ENCODE data around the gene TAS2R31.

DNA sequence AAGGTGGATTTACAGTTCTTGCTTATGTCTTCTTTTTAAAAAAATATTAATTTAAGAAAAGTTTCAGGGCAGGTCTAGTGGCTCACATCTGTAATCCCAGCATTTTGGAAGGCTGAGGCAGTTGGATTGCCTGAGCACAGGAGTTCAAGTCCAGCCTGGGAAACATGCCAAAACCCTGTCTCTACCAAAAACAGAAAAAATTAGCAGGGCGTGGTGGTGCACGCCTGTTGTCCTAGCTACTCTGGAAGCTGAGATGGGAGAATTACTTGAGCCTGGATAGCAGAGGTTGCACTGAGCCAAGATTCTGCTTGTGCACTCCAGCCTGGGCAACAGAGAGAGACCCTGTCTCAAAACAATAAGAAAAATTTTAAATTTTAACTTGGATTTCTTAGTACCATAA is 36.3 kb upstream of the TAS2R31 start:
- TF ChIP-seq, protein P1, sequence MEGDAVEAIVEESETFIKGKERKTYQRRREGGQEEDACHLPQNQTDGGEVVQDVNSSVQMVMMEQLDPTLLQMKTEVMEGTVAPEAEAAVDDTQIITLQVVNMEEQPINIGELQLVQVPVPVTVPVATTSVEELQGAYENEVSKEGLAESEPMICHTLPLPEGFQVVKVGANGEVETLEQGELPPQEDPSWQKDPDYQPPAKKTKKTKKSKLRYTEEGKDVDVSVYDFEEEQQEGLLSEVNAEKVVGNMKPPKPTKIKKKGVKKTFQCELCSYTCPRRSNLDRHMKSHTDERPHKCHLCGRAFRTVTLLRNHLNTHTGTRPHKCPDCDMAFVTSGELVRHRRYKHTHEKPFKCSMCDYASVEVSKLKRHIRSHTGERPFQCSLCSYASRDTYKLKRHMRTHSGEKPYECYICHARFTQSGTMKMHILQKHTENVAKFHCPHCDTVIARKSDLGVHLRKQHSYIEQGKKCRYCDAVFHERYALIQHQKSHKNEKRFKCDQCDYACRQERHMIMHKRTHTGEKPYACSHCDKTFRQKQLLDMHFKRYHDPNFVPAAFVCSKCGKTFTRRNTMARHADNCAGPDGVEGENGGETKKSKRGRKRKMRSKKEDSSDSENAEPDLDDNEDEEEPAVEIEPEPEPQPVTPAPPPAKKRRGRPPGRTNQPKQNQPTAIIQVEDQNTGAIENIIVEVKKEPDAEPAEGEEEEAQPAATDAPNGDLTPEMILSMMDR (conservative IDR thresholded peaks at IDR 0.05; ENCODE audit: low read depth, low read length), result no peak
- TF ChIP-seq MAFK (IDR thresholded peaks at IDR 0.05; ENCODE audit: low read depth, low read length), result no peak
- no peak for TF ChIP-seq MAZ (IDR thresholded peaks at IDR 0.05; ENCODE audit: borderline replicate concordance, low read depth, low read length)
- no peak for TF ChIP-seq NFE2L2 (IDR thresholded peaks at IDR 0.05; ENCODE audit: low read depth, low read length)
- no peak for TF ChIP-seq CHD1 (IDR thresholded peaks at IDR 0.05; ENCODE audit: low read depth, low read length)
- TF ChIP-seq POLR2A (IDR thresholded peaks at IDR 0.05; ENCODE audit: low read depth, low read length), result no peak
- TF ChIP-seq, protein P2, sequence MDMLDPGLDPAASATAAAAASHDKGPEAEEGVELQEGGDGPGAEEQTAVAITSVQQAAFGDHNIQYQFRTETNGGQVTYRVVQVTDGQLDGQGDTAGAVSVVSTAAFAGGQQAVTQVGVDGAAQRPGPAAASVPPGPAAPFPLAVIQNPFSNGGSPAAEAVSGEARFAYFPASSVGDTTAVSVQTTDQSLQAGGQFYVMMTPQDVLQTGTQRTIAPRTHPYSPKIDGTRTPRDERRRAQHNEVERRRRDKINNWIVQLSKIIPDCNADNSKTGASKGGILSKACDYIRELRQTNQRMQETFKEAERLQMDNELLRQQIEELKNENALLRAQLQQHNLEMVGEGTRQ (IDR thresholded peaks at IDR 0.05; ENCODE audit: low read depth, low read length), result no peak
- no peak for TF ChIP-seq MXI1 (IDR thresholded peaks at IDR 0.05; ENCODE audit: borderline replicate concordance, low read depth, low read length)
- TF ChIP-seq SMC3 (IDR thresholded peaks at IDR 0.05; ENCODE audit: low read depth, low read length), result no peak
- no peak for TF ChIP-seq BHLHE40 (IDR thresholded peaks at IDR 0.05; ENCODE audit: low read depth, low read length)
- no peak for TF ChIP-seq RFX5 (IDR thresholded peaks at IDR 0.05; ENCODE audit: low read depth, low read length)
- TF ChIP-seq RAD21 (IDR thresholded peaks at IDR 0.05; ENCODE audit: low read length), result no peak
- TF ChIP-seq CEBPB (IDR thresholded peaks at IDR 0.05; ENCODE audit: low read depth, low read length), result no peak
